GM19035 (cell line): ENCODE measurements around the gene PXYLP1.

ENCODE experiments used
- ATAC-seq: cut with Tn5 transposase; IDR thresholded peaks from one replicate; pipeline ENCODE4 v1.9.1; 2021; ENCODE audit not compliant: unreplicated experiment

PXYLP1 gene

GRCh38 chr3:141249041-141249440, 17.4 kb downstream of the PXYLP1 start:
- ATAC-seq, result no peak

GRCh38 chr3:141250342-141250741, 18.7 kb downstream of the PXYLP1 start:
- ATAC-seq, result no peak

GRCh38 chr3:141250828-141251227, 19.2 kb downstream of the PXYLP1 start:
- no peak for ATAC-seq

- no peak for ATAC-seq
These were observed 21.7 kb downstream of the PXYLP1 start for GRCh38 chr3:141253326-141253725.

- no peak for ATAC-seq
These were observed 22.2 kb downstream of the PXYLP1 start for GRCh38 chr3:141253811-141254210.

- no peak for ATAC-seq
These were observed 23.7 kb downstream of the PXYLP1 start for GRCh38 chr3:141255137-141255845.

- ATAC-seq, result no peak
These were observed 24.2 kb downstream of the PXYLP1 start for GRCh38 chr3:141255846-141256261.

- ATAC-seq, result no peak
These were observed 25.2 kb downstream of the PXYLP1 start for GRCh38 chr3:141256820-141257219.

GRCh38 chr3:141257961-141258360, 26.3 kb downstream of the PXYLP1 start:
- ATAC-seq, result no peak

GRCh38 chr3:141258973-141259372, 27.3 kb downstream of the PXYLP1 start:
- no peak for ATAC-seq

- ATAC-seq, result no peak
These were observed 28.4 kb downstream of the PXYLP1 start for GRCh38 chr3:141259821-141260629.

- no peak for ATAC-seq
These were observed 29.0 kb downstream of the PXYLP1 start for GRCh38 chr3:141260630-141260927.

GRCh38 chr3:141261472-141262307, 30.1 kb downstream of the PXYLP1 start:
- ATAC-seq, result no peak

- ATAC-seq, result no peak
These were observed 30.7 kb downstream of the PXYLP1 start for GRCh38 chr3:141262308-141262705.

- no peak for ATAC-seq
These were observed 34.6 kb downstream of the PXYLP1 start for GRCh38 chr3:141266186-141266585.

GRCh38 chr3:141266797-141267555, 35.4 kb downstream of the PXYLP1 start:
- peak; percentile 66 for ATAC-seq

- no peak for ATAC-seq
These were observed 36.0 kb downstream of the PXYLP1 start for GRCh38 chr3:141267629-141268028.

- no peak for ATAC-seq
These were observed 36.7 kb downstream of the PXYLP1 start for GRCh38 chr3:141268306-141268705.

- no peak for ATAC-seq
These were observed 37.2 kb downstream of the PXYLP1 start for GRCh38 chr3:141268791-141269190.

- no peak for ATAC-seq
These were observed 38.3 kb downstream of the PXYLP1 start for GRCh38 chr3:141269961-141270360.
